Tibial nerve (tissue), 4 donors: ENCODE results near the gene CTNNA2. TPM values are rescaled to one million over a fixed set of nuclear protein-coding genes. Genes with fewer than 3 reads are reported as not detected.
"Not testable (repeated sequence)": the region's sequence is repeated elsewhere in the genome, so short reads cannot be mapped to it uniquely, and the experiment has no call there.

ENCODE experiments used
- DNase-seq, 2 donors: peaks; one replicate each; pipeline ENCODE4 v3.0.0-alpha.2; 2019; ENCODE audit warnings: low spot score in 2 of 2
- H3K27ac ChIP-seq, 4 donors: fragments of 200-600 bp; sonication (generic) in 3 of 4; one replicate each; pipeline ENCODE4 v1.5.1; 2017 to 2019; ENCODE audit warnings: mild to moderate bottlenecking in 1 of 4
- H3K27me3 ChIP-seq, 2 donors: fragments of 200-600 bp; sonication (generic) in 1 of 2; one replicate each; pipeline versions ENCODE4 v1.5.1 to v1.6.0; 2017 to 2019
- H3K36me3 ChIP-seq, 3 donors: fragments of 200-600 bp; sonication (generic); one replicate each; pipeline ENCODE4 v1.5.1; 2018 to 2019
- H3K4me1 ChIP-seq, 4 donors: fragments of 200-600 bp; sonication (generic) in 3 of 4; one replicate each; pipeline ENCODE4 v1.5.1; 2017 to 2019
- H3K4me3 ChIP-seq, 4 donors: fragments of 200-600 bp; sonication (generic) in 3 of 4; one replicate each; pipeline ENCODE4 v1.5.1; 2017 to 2019; ENCODE audit warnings: mild to moderate bottlenecking in 1 of 4, moderate library complexity in 1 of 4
- H3K9me3 ChIP-seq, 4 donors: fragments of 200-600 bp; sonication (generic) in 3 of 4; one replicate each; pipeline ENCODE4 v1.5.1; 2017 to 2019
- EP300 ChIP-seq, 2 donors: sonication (generic); formaldehyde crosslinking; IDR thresholded peaks; one replicate each; pipeline ENCODE4 v1.6.1; 2017; ENCODE audit warnings: antibody characterized with exemption in 2 of 2, mild to moderate bottlenecking in 1 of 2
- POLR2A ChIP-seq, 2 donors: fragments of 450-650 bp; IDR thresholded peaks; one replicate each; pipeline ENCODE4 v1.6.1; 2017; ENCODE audit warnings: antibody characterized with exemption in 2 of 2, mild to moderate bottlenecking in 2 of 2, moderate library complexity in 2 of 2
- WGBS, 2 donors: methylation state at CpG; one replicate each; pipeline ENCODE4 v1.1.5; 2018; 5-methylcytosine and 5-hydroxymethylcytosine counted together
- total RNA-seq, 4 donors: library from RNA; depleted of rRNA; stranded (reverse); fragments of >200 nt; gene quantifications; one replicate each; pipeline ENCODE4 v1.1.0, GENCODE V29; 2016
- TF ChIP-seq, protein P1 (sequence below), 5 experiments: fragments of 200-600 bp in 3 of 5; fragments of 450-650 bp in 2 of 5; sonication (generic) in 3 of 5; IDR thresholded peaks; one replicate each; pipeline ENCODE4 v1.5.1; 2016 to 2019; ENCODE audit warnings: antibody characterized with exemption in 5 of 5, mild to moderate bottlenecking in 3 of 5, moderate library complexity in 2 of 5

CTNNA2 gene
- total RNA-seq, 4 donors from 2014 or later, result 0.39 to 3.3 (median 0.75) TPM

DNA sequence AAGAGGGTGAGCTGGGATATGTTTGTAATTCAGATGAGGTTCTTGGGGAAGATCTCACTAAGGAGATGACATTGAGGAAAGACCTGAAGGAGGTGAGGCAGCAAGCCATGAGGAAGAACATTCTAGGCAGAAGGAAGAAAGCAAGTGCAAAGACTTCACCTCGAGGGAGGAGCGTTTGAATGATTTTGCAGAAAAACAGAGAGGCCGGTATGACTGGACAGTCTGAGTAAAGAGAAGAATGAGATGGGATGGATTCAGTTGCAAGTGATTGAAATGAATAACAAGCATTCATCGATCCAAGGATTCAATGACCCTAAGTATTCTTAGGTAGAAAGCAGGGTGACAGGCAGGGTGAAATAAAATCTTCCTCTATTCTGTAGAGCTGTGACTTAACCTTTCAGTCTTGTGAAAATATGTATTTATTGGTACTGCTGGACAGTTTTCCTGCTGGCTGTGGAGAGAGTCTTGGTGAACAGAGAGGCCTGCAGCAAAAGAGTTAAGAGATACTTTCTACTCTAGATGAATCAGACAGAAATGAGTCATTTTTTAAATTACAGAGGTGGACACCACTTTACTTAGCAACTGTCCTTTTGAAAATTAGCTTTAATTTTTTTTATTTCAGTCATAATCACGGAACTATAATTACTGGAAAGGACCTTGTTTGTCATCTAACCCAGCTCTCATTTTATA lies 513.3 kb downstream of the CTNNA2 start:
- H3K4me1 ChIP-seq, result no peaks in the 10 kb centered on the region
- H3K27me3 ChIP-seq, result no peaks in the 10 kb centered on the region
- DNase-seq, result no peak
- 68 to 69% methylated on average over 5 of the region's 5 CpGs for WGBS, 2 donors
- H3K36me3 ChIP-seq, result no peaks in the 10 kb centered on the region
- no peak overlapping the region for H3K27ac ChIP-seq
- no peaks in the 10 kb centered on the region for H3K9me3 ChIP-seq
- no peak for TF ChIP-seq EP300 (IDR thresholded peaks at IDR 0.05)
- TF ChIP-seq, protein P1, sequence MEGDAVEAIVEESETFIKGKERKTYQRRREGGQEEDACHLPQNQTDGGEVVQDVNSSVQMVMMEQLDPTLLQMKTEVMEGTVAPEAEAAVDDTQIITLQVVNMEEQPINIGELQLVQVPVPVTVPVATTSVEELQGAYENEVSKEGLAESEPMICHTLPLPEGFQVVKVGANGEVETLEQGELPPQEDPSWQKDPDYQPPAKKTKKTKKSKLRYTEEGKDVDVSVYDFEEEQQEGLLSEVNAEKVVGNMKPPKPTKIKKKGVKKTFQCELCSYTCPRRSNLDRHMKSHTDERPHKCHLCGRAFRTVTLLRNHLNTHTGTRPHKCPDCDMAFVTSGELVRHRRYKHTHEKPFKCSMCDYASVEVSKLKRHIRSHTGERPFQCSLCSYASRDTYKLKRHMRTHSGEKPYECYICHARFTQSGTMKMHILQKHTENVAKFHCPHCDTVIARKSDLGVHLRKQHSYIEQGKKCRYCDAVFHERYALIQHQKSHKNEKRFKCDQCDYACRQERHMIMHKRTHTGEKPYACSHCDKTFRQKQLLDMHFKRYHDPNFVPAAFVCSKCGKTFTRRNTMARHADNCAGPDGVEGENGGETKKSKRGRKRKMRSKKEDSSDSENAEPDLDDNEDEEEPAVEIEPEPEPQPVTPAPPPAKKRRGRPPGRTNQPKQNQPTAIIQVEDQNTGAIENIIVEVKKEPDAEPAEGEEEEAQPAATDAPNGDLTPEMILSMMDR (IDR thresholded peaks at IDR 0.05), result no peak
- no peak for TF ChIP-seq POLR2A (IDR thresholded peaks at IDR 0.05)
- no peak overlapping the region for H3K4me3 ChIP-seq

DNA sequence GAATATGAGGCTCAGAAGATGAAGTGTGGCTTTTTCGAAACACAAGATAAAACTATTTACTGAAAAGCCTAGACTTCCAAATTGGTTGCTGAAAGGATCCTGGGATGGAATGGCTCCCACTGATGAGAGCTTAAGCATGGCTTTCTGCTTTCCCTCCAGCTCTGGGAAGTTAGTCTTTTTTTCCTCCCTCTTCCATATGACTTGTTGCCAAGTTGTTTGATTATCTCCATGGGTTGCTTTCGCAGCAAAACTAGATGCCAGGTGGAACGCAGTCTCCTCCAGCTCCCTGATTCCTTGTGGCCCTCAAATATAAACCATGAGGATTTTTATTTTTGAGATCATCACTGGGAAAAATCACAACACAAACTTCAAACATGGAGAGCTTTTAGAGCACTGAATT lies 515.2 kb downstream of the CTNNA2 start:
- Histone ChIP-seq H3K4me3 (no peak overlapping the region), H3K36me3 (no peaks in the 10 kb centered on the region), H3K9me3 (no peaks in the 10 kb centered on the region), H3K4me1 (no peaks in the 10 kb centered on the region), H3K27ac (no peak overlapping the region), H3K27me3 (no peaks in the 10 kb centered on the region)
- no peak for DNase-seq
- WGBS, 2 donors, result 80 to 86% methylated on average over 3 of the region's 3 CpGs
- TF ChIP-seq, protein P1 (IDR thresholded peaks at IDR 0.05), result no peak
- TF ChIP-seq POLR2A (IDR thresholded peaks at IDR 0.05), result no peak
- no peak for TF ChIP-seq EP300 (IDR thresholded peaks at IDR 0.05)

DNA sequence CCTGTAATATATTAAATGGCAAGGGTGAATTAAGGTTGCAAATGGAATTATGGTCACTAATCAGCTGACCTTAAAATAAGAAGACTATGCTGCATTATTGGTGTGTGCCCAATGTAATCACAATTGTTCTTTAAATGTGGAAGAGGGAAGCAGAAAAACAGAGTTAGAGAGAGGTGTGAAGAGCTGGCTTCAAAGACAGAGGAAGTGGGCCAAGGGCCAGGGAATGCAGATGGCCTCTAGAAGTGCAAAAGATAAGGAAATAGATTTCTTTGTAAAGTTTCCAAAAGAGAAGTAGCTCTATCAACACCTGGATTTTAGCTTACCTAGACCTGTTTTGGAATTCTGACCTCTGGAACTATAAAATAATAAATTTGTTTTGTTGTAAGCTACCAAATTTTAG lies 515.7 kb downstream of the CTNNA2 start:
- DNase-seq, result no peak
- TF ChIP-seq POLR2A (IDR thresholded peaks at IDR 0.05) (no peak), EP300 (IDR thresholded peaks at IDR 0.05) (no peak)
- TF ChIP-seq, protein P1 (IDR thresholded peaks at IDR 0.05), result no peak
- H3K27me3 ChIP-seq, result no peaks in the 10 kb centered on the region
- no peaks in the 10 kb centered on the region for H3K9me3 ChIP-seq
- no peaks in the 10 kb centered on the region for H3K36me3 ChIP-seq
- no peaks in the 10 kb centered on the region for H3K4me1 ChIP-seq
- H3K27ac ChIP-seq, result no peak overlapping the region
- no peak overlapping the region for H3K4me3 ChIP-seq

DNA sequence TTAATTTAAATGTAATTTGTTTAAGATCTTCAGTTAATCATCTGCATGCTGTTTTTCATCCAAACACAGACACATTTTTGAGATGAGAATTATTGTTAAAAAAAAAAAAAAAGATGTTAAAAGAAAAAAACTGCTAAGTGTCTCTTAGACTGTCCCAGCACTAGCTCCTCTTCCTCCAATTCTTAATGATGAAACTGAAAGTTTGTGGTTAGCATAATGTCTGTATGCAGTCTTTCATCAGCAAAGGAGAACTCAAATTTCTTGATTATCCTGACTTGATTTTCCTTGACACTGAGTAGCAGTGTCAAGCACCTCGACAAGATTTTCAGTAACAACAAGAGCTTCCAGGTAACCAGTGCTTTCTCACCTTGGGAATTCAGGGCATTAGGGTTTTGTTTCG lies 517.3 kb downstream of the CTNNA2 start:
- H3K4me1 ChIP-seq, result no peaks in the 10 kb centered on the region
- DNase-seq, result no peak
- no peak overlapping the region for H3K27ac ChIP-seq

DNA sequence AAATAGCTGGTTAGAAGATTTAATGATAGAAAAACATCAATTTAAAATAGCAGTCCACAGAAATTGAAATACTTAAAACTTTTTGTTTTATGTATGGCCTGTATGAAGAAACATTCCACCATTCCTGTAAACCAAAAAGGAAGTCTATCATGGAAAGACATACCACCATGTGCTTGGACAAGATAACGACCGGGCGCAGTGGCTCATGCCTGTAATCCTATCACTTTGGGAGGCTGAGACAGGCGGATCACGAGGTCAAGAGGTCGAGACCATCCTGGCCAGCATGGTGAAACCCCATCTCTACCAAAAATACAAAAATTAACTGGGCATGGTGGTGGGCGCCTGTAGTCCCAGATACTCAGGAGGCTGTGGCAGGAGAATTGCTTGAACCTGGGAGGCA lies 519.8 kb downstream of the CTNNA2 start:
- 91 to 95% methylated on average over 7 of the region's 7 CpGs for WGBS, 2 donors
- H3K36me3 ChIP-seq, DNase-seq, H3K4me3 ChIP-seq, H3K27ac ChIP-seq, H3K9me3 ChIP-seq, H3K27me3 ChIP-seq, H3K4me1 ChIP-seq: not testable (repeated sequence)

More for the DNA sequence above, 517.3 kb downstream of the CTNNA2 start:
- Histone ChIP-seq H3K36me3 (no peaks in the 10 kb centered on the region), H3K27me3 (no peaks in the 10 kb centered on the region), H3K4me3 (no peak overlapping the region), H3K9me3 (no peaks in the 10 kb centered on the region)
- 81% methylated on average over 2 of the region's 2 CpGs for WGBS, 2 donors
- TF ChIP-seq EP300 (IDR thresholded peaks at IDR 0.05) (no peak), POLR2A (IDR thresholded peaks at IDR 0.05) (no peak)
- TF ChIP-seq, protein P1 (IDR thresholded peaks at IDR 0.05), result no peak
